GM19395 (cell line): ENCODE data around the gene SLC9A3.
"Not testable (repeated sequence)": the region's sequence is repeated elsewhere in the genome, so short reads cannot be mapped to it uniquely, and the experiment has no call there.

Experiments used
- ATAC-seq: cut with Tn5 transposase; IDR thresholded peaks from one replicate; pipeline ENCODE4 v1.9.1; 2021; ENCODE audit warnings: mild to moderate bottlenecking, moderate library complexity; ENCODE audit not compliant: unreplicated experiment

The SLC9A3 gene

GRCh38 chr5:478369-478981, 45.8 kb downstream of the SLC9A3 start:
- ATAC-seq, result no peak

- ATAC-seq, result no peak
These were observed 46.4 kb downstream of the SLC9A3 start for GRCh38 chr5:477871-478270.

- ATAC-seq, result no peak
These were observed 47.0 kb downstream of the SLC9A3 start for GRCh38 chr5:477247-477646.

- ATAC-seq, result no peak
These were observed 47.5 kb downstream of the SLC9A3 start for GRCh38 chr5:476814-477175.

- ATAC-seq, result no peak
These were observed 48.0 kb downstream of the SLC9A3 start for GRCh38 chr5:476102-476813.

- ATAC-seq, result no peak
These were observed 48.5 kb downstream of the SLC9A3 start for GRCh38 chr5:475704-476101.

- no peak for ATAC-seq
These were observed 49.2 kb downstream of the SLC9A3 start for GRCh38 chr5:474840-475661.

GRCh38 chr5:474232-474839, 49.9 kb downstream of the SLC9A3 start:
- ATAC-seq, result not testable (repeated sequence)

GRCh38 chr5:473551-474192, 50.6 kb downstream of the SLC9A3 start:
- ATAC-seq, result peak; percentile 24

- ATAC-seq, result peak; percentile 69
These were observed 51.3 kb downstream of the SLC9A3 start for GRCh38 chr5:472656-473550.

GRCh38 chr5:472076-472655, 52.1 kb downstream of the SLC9A3 start:
- ATAC-seq, result peak; percentile 21

- no peak for ATAC-seq
These were observed 52.5 kb downstream of the SLC9A3 start for GRCh38 chr5:471750-472058.

- ATAC-seq, result no peak
These were observed 53.1 kb downstream of the SLC9A3 start for GRCh38 chr5:470961-471749.

GRCh38 chr5:469752-470483, 54.3 kb downstream of the SLC9A3 start:
- ATAC-seq, result no peak

- ATAC-seq, result no peak
These were observed 55.8 kb downstream of the SLC9A3 start for GRCh38 chr5:468401-468800.

- ATAC-seq, result no peak
These were observed 57.5 kb downstream of the SLC9A3 start for GRCh38 chr5:466661-467310.

- ATAC-seq, result no peak
These were observed 58.5 kb downstream of the SLC9A3 start for GRCh38 chr5:465591-466403.
